Inflammatory macrophage treated with lipopolysaccharide for 1 hour (primary cell): ENCODE measurements around the gene JKAMP.

ENCODE experiments used
- DNase-seq, 2 donors: peaks; one replicate each; pipeline ENCODE4 v3.0.0-alpha.2; 2020 to 2022

JKAMP gene

DNA sequence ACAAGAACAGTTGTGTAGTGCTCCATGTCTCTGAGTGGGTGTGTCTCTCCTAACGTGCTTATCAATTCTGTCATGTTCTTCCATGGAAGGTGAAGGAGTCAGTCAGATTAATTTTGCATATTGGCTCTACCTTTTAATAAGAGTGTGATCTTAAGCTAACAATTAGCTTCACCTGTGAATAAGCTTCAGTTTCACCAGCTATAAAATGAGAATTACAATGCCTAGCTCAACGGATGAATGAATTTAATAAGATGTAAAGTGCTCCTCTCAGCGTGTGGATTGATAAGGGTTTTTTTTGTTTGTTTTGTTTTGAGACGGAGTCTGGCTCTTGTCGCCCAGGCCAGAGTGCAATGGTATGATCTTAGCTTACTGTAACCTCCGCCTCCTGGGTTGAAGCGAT, 59.6 kb downstream of the JKAMP start:
- no peak for DNase-seq

DNA sequence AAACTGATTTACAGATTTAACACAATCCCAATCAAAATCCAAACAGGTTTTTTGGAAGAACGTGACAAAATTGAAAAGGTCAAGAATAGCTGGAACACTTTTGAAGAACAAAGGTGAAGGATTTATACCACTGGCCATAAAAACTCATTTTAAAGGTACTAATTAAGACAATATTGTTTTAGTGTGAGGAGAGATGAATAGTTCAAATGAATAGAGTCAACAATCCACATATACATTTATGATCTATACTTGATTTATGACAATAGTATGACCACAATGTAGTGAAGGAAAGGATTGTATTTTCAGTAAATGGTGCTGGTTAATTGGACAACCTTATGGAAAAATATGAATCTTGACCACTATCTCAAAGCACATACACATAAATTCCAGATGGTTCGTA, 63.0 kb downstream of the JKAMP start:
- DNase-seq = no peak
